Measurements from ENCODE around the gene ARFRP1. TPM values are rescaled to one million over a fixed set of nuclear protein-coding genes. Genes with fewer than 3 reads are reported as not detected.

ARFRP1 gene
- total and polyA plus RNA-seq, 2 donors (not counting 1 experiment from before 2014, with no cell fraction given) = 41.0 to 75.5 TPM

- POLR2A ChIA-PET = interaction anchor here (0.9 kb wide), 2 partner anchors 38 to 115 kb away, joined by 3 read pairs; no protein-coding TSS in a partner anchor
- peak overlapping the region; percentile 23 to 64 (median 50) for H3K4me3 ChIP-seq (ENCODE audit: control extremely low read depth in 1 of 5, extremely low read depth in 1 of 5, insufficient read depth in 1 of 5, low read depth in 2 of 5, low read length in 4 of 5)
- intact Hi-C loops (cut with micrococcal nuclease) = no loop called here
- CTCF ChIA-PET = interaction anchor here (0.9 kb wide), 1 partner anchor 33 kb away, joined by 3 read pairs; the partner anchor contains the start of genes ARFRP1 and ZGPAT
- H3K9ac ChIP-seq (ENCODE audit: low read length) = peak overlapping the region; percentile 68
- no peaks in the 10 kb centered on the region for H3K9me3 ChIP-seq (ENCODE audit: control extremely low read depth in 1 of 3, control insufficient read depth in 2 of 3, insufficient read depth in 1 of 3, low read length in 2 of 3)
- H4K20me1 ChIP-seq (ENCODE audit: control insufficient read depth, insufficient read depth, low read length, poor library complexity, severe bottlenecking) = peaks cover 17% of the 10 kb centered on the region
- H3K27ac ChIP-seq (ENCODE audit: low read length in 2 of 2) = no peak overlapping the region
- TF ChIP-seq EZH2 (IDR thresholded peaks at IDR 0.05; ENCODE audit: borderline replicate concordance, insufficient read depth, low read depth, low read length, poor library complexity, severe bottlenecking) (no peak), CTCF (IDR thresholded peaks at IDR 0.05) (no peak)
- Mint-ChIP-seq H3K4me1 (peaks cover 14% of the 10 kb centered on the region), H3K4me3 (peak overlapping the region; percentile 68), H3K27me3 (no peaks in the 10 kb centered on the region), H3K9me3 (ENCODE audit: insufficient read depth) (no peaks in the 10 kb centered on the region), H3K27ac (no peak overlapping the region)
- no peaks in the 10 kb centered on the region for H3K27me3 ChIP-seq (replicated peaks in 1 of 4; ENCODE audit: control extremely low read depth in 1 of 4, control insufficient read depth in 3 of 4, insufficient read depth in 4 of 4, low read length in 3 of 4)
- peak overlapping the region; percentile 70 for H2AFZ ChIP-seq (ENCODE audit: insufficient read depth, low read depth, low read length, poor library complexity, severe bottlenecking)
- DNase-seq (peak; percentile 45), ATAC-seq (ENCODE audit: low read depth) (no peak)
- peaks cover 34 to 42% of the 10 kb centered on the region in 2 donors for H3K4me1 ChIP-seq (ENCODE audit: control insufficient read depth in 2 of 2, insufficient read depth in 2 of 2, low read length in 2 of 2)
- 18% methylated on average over 22 of the region's 29 CpGs for WGBS (ENCODE audit: insufficient coverage)
- H3K79me2 ChIP-seq (ENCODE audit: control insufficient read depth, insufficient read depth, low read length) = peaks cover 3% of the 10 kb centered on the region
- H3K36me3 ChIP-seq (replicated peaks in 1 of 2; ENCODE audit: control extremely low read depth in 1 of 2, control insufficient read depth in 1 of 2, extremely low read depth in 1 of 2, insufficient read depth in 2 of 2, low read length in 1 of 2) = peaks cover 0 to 4% of the 10 kb centered on the region in 2 experiments
- H3K4me2 ChIP-seq (replicated peaks; ENCODE audit: low read depth, low read length, poor library complexity, severe bottlenecking) = peak overlapping the region; percentile 95
Measured at GRCh38 chr20:63740627-63741353, 33.0 kb upstream of the ARFRP1 start.
